GM23338 (cell line): ENCODE data around the gene SLC9C2. TPM values are rescaled to one million over a fixed set of nuclear protein-coding genes. Genes with fewer than 3 reads are reported as not detected.

Source experiments
- ATAC-seq: fragments of 200-7000 bp; cut with Tn5 transposase; 3 replicates; pipeline ENCODE4 v1.9.1; 2020
- DNase-seq: peaks from one replicate; pipeline ENCODE4 v3.0.0-alpha.2; 2015; ENCODE audit warnings: low spot score
- H2AFZ ChIP-seq: fragments of 200-600 bp; sonication (generic); 2 replicates; pipeline ENCODE4 v1.8.0; 2016; ENCODE audit warnings: antibody characterized with exemption, mild to moderate bottlenecking, moderate library complexity
- H3F3A ChIP-seq: fragments of 200-600 bp; sonication (generic); replicated peaks from 2 replicates; pipeline ENCODE4 v1.8.0; 2017; ENCODE audit warnings: antibody characterized with exemption, mixed run types, low read depth
- H3K27ac ChIP-seq: fragments of 200-600 bp; sonication (generic); 2 replicates; pipeline ENCODE4 v1.6.1; 2016; ENCODE audit warnings: low read depth
- H3K27me3 ChIP-seq: fragments of 200-600 bp; sonication (generic); 2 replicates; pipeline ENCODE4 v1.8.0; 2016; ENCODE audit warnings: mild to moderate bottlenecking, mixed run types, moderate library complexity; ENCODE audit not compliant: insufficient read depth
- H3K36me3 ChIP-seq: fragments of 200-600 bp; sonication (generic); 2 replicates; pipeline ENCODE4 v1.8.0; 2016; ENCODE audit warnings: mild to moderate bottlenecking; ENCODE audit not compliant: insufficient read depth
- H3K4me1 ChIP-seq: fragments of 200-600 bp; sonication (generic); 2 replicates; pipeline ENCODE4 v1.8.0; 2016; ENCODE audit warnings: mild to moderate bottlenecking, moderate library complexity; ENCODE audit not compliant: insufficient read depth
- H3K4me2 ChIP-seq: fragments of 200-600 bp; sonication (generic); 2 replicates; pipeline ENCODE4 v1.7.1; 2017; ENCODE audit warnings: mixed run types
- H3K4me3 ChIP-seq: fragments of 200-600 bp; sonication (generic); 2 replicates; pipeline ENCODE4 v1.6.1; 2016; ENCODE audit warnings: mixed run types
- H3K79me2 ChIP-seq: fragments of 200-600 bp; sonication (generic); replicated peaks from 2 replicates; pipeline ENCODE4 v1.8.0; 2017; ENCODE audit warnings: mild to moderate bottlenecking; ENCODE audit not compliant: insufficient read depth
- H3K9me2 ChIP-seq: fragments of 200-600 bp; sonication (generic); 2 replicates; pipeline ENCODE4 v1.8.0; 2017; ENCODE audit not compliant: insufficient read depth
- H4K20me1 ChIP-seq: fragments of 200-600 bp; sonication (generic); replicated peaks from 2 replicates; pipeline ENCODE4 v1.8.0; 2017; ENCODE audit warnings: mild to moderate bottlenecking; ENCODE audit not compliant: insufficient read depth
- H3K27ac Mint-ChIP-seq: 2 replicates; pipeline ENCODE4 v1.8.0; 2020; ENCODE audit warnings: inconsistent platforms, mild to moderate bottlenecking, moderate library complexity, mixed read lengths
- H3K27me3 Mint-ChIP-seq: 3 replicates; pipeline ENCODE4 v1.8.0; 2022; ENCODE audit warnings: low read depth, mild to moderate bottlenecking, moderate library complexity, mixed read lengths, inconsistent platforms; ENCODE audit not compliant: insufficient read depth, poor library complexity
- H3K36me3 Mint-ChIP-seq: 3 replicates; pipeline ENCODE4 v1.8.0; 2021; ENCODE audit warnings: low read depth, mild to moderate bottlenecking, inconsistent platforms, moderate library complexity, mixed read lengths
- H3K4me1 Mint-ChIP-seq: 3 replicates; pipeline ENCODE4 v1.8.0; 2020; ENCODE audit warnings: mild to moderate bottlenecking, inconsistent platforms, mixed read lengths
- H3K4me3 Mint-ChIP-seq: 3 replicates; pipeline ENCODE4 v1.8.0; 2021; ENCODE audit warnings: moderate library complexity, mild to moderate bottlenecking, inconsistent platforms, mixed read lengths
- H3K9me3 Mint-ChIP-seq: 3 replicates; pipeline ENCODE4 v1.8.0; 2020; ENCODE audit warnings: moderate library complexity, mild to moderate bottlenecking, inconsistent platforms, mixed read lengths
- CREB1 ChIP-seq: fragments of 250-450 bp; sonication (Bioruptor Pico); IDR thresholded peaks from 2 replicates; pipeline ENCODE4 v1.5.0; 2020; ENCODE audit warnings: low read depth, mild to moderate bottlenecking, moderate library complexity
- CTCF ChIP-seq, 2 experiments: fragments of 200-600 bp in 1 of 2; sonication (generic) in 1 of 2; conservative IDR thresholded peaks; 2 replicates each; pipeline versions ENCODE4 v1.5.1 to v1.6.1; 2016 to 2017; ENCODE audit warnings: antibody characterized with exemption in 2 of 2, low read depth in 2 of 2, mild to moderate bottlenecking in 2 of 2, moderate library complexity in 1 of 2
- ETS1 ChIP-seq: IDR thresholded peaks from 2 replicates; pipeline ENCODE4 v1.6.1; 2016; ENCODE audit warnings: antibody characterized with exemption
- EZH2 ChIP-seq: fragments of 200-600 bp; sonication (generic); IDR thresholded peaks from one replicate; pipeline ENCODE4 v1.8.0; 2017; ENCODE audit warnings: antibody characterized with exemption, mild to moderate bottlenecking, low read depth; ENCODE audit not compliant: unreplicated experiment
- EZH2phosphoT487 ChIP-seq: fragments of 200-600 bp; sonication (generic); IDR thresholded peaks from one replicate; pipeline ENCODE4 v1.8.1; 2018; ENCODE audit warnings: antibody characterized with exemption; ENCODE audit not compliant: unreplicated experiment
- JUNB ChIP-seq: IDR thresholded peaks from one replicate; pipeline ENCODE4 v1.6.1; 2016; ENCODE audit warnings: antibody characterized with exemption; ENCODE audit not compliant: unreplicated experiment
- NANOG ChIP-seq: IDR thresholded peaks from 2 replicates; pipeline ENCODE4 v1.6.1; 2016; ENCODE audit warnings: antibody characterized with exemption, borderline replicate concordance
- POLR2AphosphoS5 ChIP-seq: IDR thresholded peaks from 2 replicates; pipeline ENCODE4 v1.6.1; 2016; ENCODE audit warnings: antibody characterized with exemption, low read depth
- REST ChIP-seq: IDR thresholded peaks from one replicate; pipeline ENCODE4 v1.6.1; 2018; ENCODE audit warnings: antibody characterized with exemption; ENCODE audit not compliant: unreplicated experiment
- STAT1 ChIP-seq: IDR thresholded peaks from one replicate; pipeline ENCODE4 v1.6.1; 2016; ENCODE audit warnings: antibody characterized with exemption; ENCODE audit not compliant: unreplicated experiment
- ZNF114 ChIP-seq: fragments of 250-450 bp; sonication (Bioruptor Pico); IDR thresholded peaks from 2 replicates; pipeline ENCODE4 v1.5.0; 2020; ENCODE audit warnings: mild to moderate bottlenecking, moderate library complexity
- ZNF331 ChIP-seq: fragments of 250-450 bp; sonication (Bioruptor Pico); IDR thresholded peaks from 2 replicates; pipeline ENCODE4 v1.5.0; 2020; ENCODE audit warnings: low read depth, mild to moderate bottlenecking, moderate library complexity
- ZNF462 ChIP-seq: fragments of 250-450 bp; sonication (Bioruptor Pico); IDR thresholded peaks from 2 replicates; pipeline ENCODE4 v1.5.0; 2020; ENCODE audit warnings: mild to moderate bottlenecking, moderate library complexity
- polyA plus RNA-seq: library from polyadenylated mRNA; unstranded; fragments of >200 nt; fragmentation: Nextera tagmentation; extraction: Ambion mirVana; gene quantifications from 2 replicates; pipeline ENCODE4 v1.2.1, GENCODE V29; 2016
- total RNA-seq: library from RNA; depleted of rRNA; stranded (reverse); fragments of >200 nt; shearing (Covaris generic); gene quantifications from 2 replicates; pipeline ENCODE4 v1.2.3, GENCODE V29; 2014

The SLC9C2 gene
- total and polyA plus RNA-seq, 2 experiments from 2014 or later = not detected

GRCh38 chr1:173473599-173474011 is 129.3 kb downstream of the SLC9C2 start:
- Histone ChIP-seq H3K27ac (no peak overlapping the region), H2AFZ (no peak overlapping the region), H3K4me2 (no peak overlapping the region), H4K20me1 (peaks cover 7% of the 10 kb centered on the region), H3K4me3 (no peak overlapping the region), H3K36me3 (peaks cover 31% of the 10 kb centered on the region), H3K79me2 (peaks cover 62% of the 10 kb centered on the region), H3K27me3 (no peaks in the 10 kb centered on the region), H3K4me1 (peaks cover 16% of the 10 kb centered on the region), H3F3A (no peaks in the 10 kb centered on the region), H3K9me2 (peaks cover 4% of the 10 kb centered on the region; the same call in 1 of the 2 replicates)
- Mint-ChIP-seq H3K27me3 (peaks cover 5% of the 10 kb centered on the region), H3K4me3 (no peak overlapping the region), H3K9me3 (peaks cover 37% of the 10 kb centered on the region), H3K4me1 (peaks cover 10% of the 10 kb centered on the region), H3K27ac (no peak overlapping the region), H3K36me3 (peaks cover 61% of the 10 kb centered on the region)
- TF ChIP-seq CTCF (conservative IDR thresholded peaks at IDR 0.05; ENCODE audit: low read depth in 2 of 2) (no peak), JUNB (no peak), ETS1 (no peak), CREB1 (CRISPR knock-in tag) (no peak), STAT1 (no peak), ZNF114 (CRISPR knock-in tag) (no peak), NANOG (no peak), POLR2AphosphoS5 (no peak), ZNF462 (CRISPR knock-in tag) (no peak), REST (no peak), ZNF331 (no peak), EZH2phosphoT487 (no peak), EZH2 (no peak)
- no peak for DNase-seq
- ATAC-seq = no peak
